GM23338 (cell line): ENCODE data around the gene GNB1L. TPM values are rescaled to one million over a fixed set of nuclear protein-coding genes. Genes with fewer than 3 reads are reported as not detected.

Experiments
- ATAC-seq: fragments of 200-7000 bp; cut with Tn5 transposase; 3 replicates; pipeline ENCODE4 v1.9.1; 2020
- DNase-seq: peaks from one replicate; pipeline ENCODE4 v3.0.0-alpha.2; 2015; ENCODE audit warnings: low spot score
- H2AFZ ChIP-seq: fragments of 200-600 bp; sonication (generic); 2 replicates; pipeline ENCODE4 v1.8.0; 2016; ENCODE audit warnings: antibody characterized with exemption, mild to moderate bottlenecking, moderate library complexity
- H3F3A ChIP-seq: fragments of 200-600 bp; sonication (generic); replicated peaks from 2 replicates; pipeline ENCODE4 v1.8.0; 2017; ENCODE audit warnings: antibody characterized with exemption, mixed run types, low read depth
- H3K27ac ChIP-seq: fragments of 200-600 bp; sonication (generic); 2 replicates; pipeline ENCODE4 v1.6.1; 2016; ENCODE audit warnings: low read depth
- H3K27me3 ChIP-seq: fragments of 200-600 bp; sonication (generic); 2 replicates; pipeline ENCODE4 v1.8.0; 2016; ENCODE audit warnings: mild to moderate bottlenecking, mixed run types, moderate library complexity; ENCODE audit not compliant: insufficient read depth
- H3K36me3 ChIP-seq: fragments of 200-600 bp; sonication (generic); 2 replicates; pipeline ENCODE4 v1.8.0; 2016; ENCODE audit warnings: mild to moderate bottlenecking; ENCODE audit not compliant: insufficient read depth
- H3K4me1 ChIP-seq: fragments of 200-600 bp; sonication (generic); 2 replicates; pipeline ENCODE4 v1.8.0; 2016; ENCODE audit warnings: mild to moderate bottlenecking, moderate library complexity; ENCODE audit not compliant: insufficient read depth
- H3K4me2 ChIP-seq: fragments of 200-600 bp; sonication (generic); 2 replicates; pipeline ENCODE4 v1.7.1; 2017; ENCODE audit warnings: mixed run types
- H3K4me3 ChIP-seq: fragments of 200-600 bp; sonication (generic); 2 replicates; pipeline ENCODE4 v1.6.1; 2016; ENCODE audit warnings: mixed run types
- H3K79me2 ChIP-seq: fragments of 200-600 bp; sonication (generic); replicated peaks from 2 replicates; pipeline ENCODE4 v1.8.0; 2017; ENCODE audit warnings: mild to moderate bottlenecking; ENCODE audit not compliant: insufficient read depth
- H3K9me2 ChIP-seq: fragments of 200-600 bp; sonication (generic); 2 replicates; pipeline ENCODE4 v1.8.0; 2017; ENCODE audit not compliant: insufficient read depth
- H4K20me1 ChIP-seq: fragments of 200-600 bp; sonication (generic); replicated peaks from 2 replicates; pipeline ENCODE4 v1.8.0; 2017; ENCODE audit warnings: mild to moderate bottlenecking; ENCODE audit not compliant: insufficient read depth
- H3K27ac Mint-ChIP-seq: 2 replicates; pipeline ENCODE4 v1.8.0; 2020; ENCODE audit warnings: inconsistent platforms, mild to moderate bottlenecking, moderate library complexity, mixed read lengths
- H3K27me3 Mint-ChIP-seq: 3 replicates; pipeline ENCODE4 v1.8.0; 2022; ENCODE audit warnings: low read depth, mild to moderate bottlenecking, moderate library complexity, mixed read lengths, inconsistent platforms; ENCODE audit not compliant: insufficient read depth, poor library complexity
- H3K36me3 Mint-ChIP-seq: 3 replicates; pipeline ENCODE4 v1.8.0; 2021; ENCODE audit warnings: low read depth, mild to moderate bottlenecking, inconsistent platforms, moderate library complexity, mixed read lengths
- H3K4me1 Mint-ChIP-seq: 3 replicates; pipeline ENCODE4 v1.8.0; 2020; ENCODE audit warnings: mild to moderate bottlenecking, inconsistent platforms, mixed read lengths
- H3K4me3 Mint-ChIP-seq: 3 replicates; pipeline ENCODE4 v1.8.0; 2021; ENCODE audit warnings: moderate library complexity, mild to moderate bottlenecking, inconsistent platforms, mixed read lengths
- H3K9me3 Mint-ChIP-seq: 3 replicates; pipeline ENCODE4 v1.8.0; 2020; ENCODE audit warnings: moderate library complexity, mild to moderate bottlenecking, inconsistent platforms, mixed read lengths
- CREB1 ChIP-seq: fragments of 250-450 bp; sonication (Bioruptor Pico); IDR thresholded peaks from 2 replicates; pipeline ENCODE4 v1.5.0; 2020; ENCODE audit warnings: low read depth, mild to moderate bottlenecking, moderate library complexity
- ETS1 ChIP-seq: IDR thresholded peaks from 2 replicates; pipeline ENCODE4 v1.6.1; 2016; ENCODE audit warnings: antibody characterized with exemption
- NANOG ChIP-seq: IDR thresholded peaks from 2 replicates; pipeline ENCODE4 v1.6.1; 2016; ENCODE audit warnings: antibody characterized with exemption, borderline replicate concordance
- POLR2AphosphoS5 ChIP-seq: IDR thresholded peaks from 2 replicates; pipeline ENCODE4 v1.6.1; 2016; ENCODE audit warnings: antibody characterized with exemption, low read depth
- ZNF462 ChIP-seq: fragments of 250-450 bp; sonication (Bioruptor Pico); IDR thresholded peaks from 2 replicates; pipeline ENCODE4 v1.5.0; 2020; ENCODE audit warnings: mild to moderate bottlenecking, moderate library complexity
- polyA plus RNA-seq: library from polyadenylated mRNA; unstranded; fragments of >200 nt; fragmentation: Nextera tagmentation; extraction: Ambion mirVana; gene quantifications from 2 replicates; pipeline ENCODE4 v1.2.1, GENCODE V29; 2016
- total RNA-seq: library from RNA; depleted of rRNA; stranded (reverse); fragments of >200 nt; shearing (Covaris generic); gene quantifications from 2 replicates; pipeline ENCODE4 v1.2.3, GENCODE V29; 2014
- TF ChIP-seq, protein P1 (sequence below): IDR thresholded peaks from one replicate; pipeline ENCODE4 v1.6.1; 2018; ENCODE audit warnings: antibody characterized with exemption; ENCODE audit not compliant: unreplicated experiment
- TF ChIP-seq, protein P2 (sequence below), 2 experiments: fragments of 200-600 bp in 1 of 2; sonication (generic) in 1 of 2; conservative IDR thresholded peaks; 2 replicates each; pipeline versions ENCODE4 v1.5.1 to v1.6.1; 2016 to 2017; ENCODE audit warnings: antibody characterized with exemption in 2 of 2, low read depth in 2 of 2, mild to moderate bottlenecking in 2 of 2, moderate library complexity in 1 of 2

Gene GNB1L
- total and polyA plus RNA-seq, 2 experiments from 2014 or later: 15.2 to 27.8 TPM

DNA sequence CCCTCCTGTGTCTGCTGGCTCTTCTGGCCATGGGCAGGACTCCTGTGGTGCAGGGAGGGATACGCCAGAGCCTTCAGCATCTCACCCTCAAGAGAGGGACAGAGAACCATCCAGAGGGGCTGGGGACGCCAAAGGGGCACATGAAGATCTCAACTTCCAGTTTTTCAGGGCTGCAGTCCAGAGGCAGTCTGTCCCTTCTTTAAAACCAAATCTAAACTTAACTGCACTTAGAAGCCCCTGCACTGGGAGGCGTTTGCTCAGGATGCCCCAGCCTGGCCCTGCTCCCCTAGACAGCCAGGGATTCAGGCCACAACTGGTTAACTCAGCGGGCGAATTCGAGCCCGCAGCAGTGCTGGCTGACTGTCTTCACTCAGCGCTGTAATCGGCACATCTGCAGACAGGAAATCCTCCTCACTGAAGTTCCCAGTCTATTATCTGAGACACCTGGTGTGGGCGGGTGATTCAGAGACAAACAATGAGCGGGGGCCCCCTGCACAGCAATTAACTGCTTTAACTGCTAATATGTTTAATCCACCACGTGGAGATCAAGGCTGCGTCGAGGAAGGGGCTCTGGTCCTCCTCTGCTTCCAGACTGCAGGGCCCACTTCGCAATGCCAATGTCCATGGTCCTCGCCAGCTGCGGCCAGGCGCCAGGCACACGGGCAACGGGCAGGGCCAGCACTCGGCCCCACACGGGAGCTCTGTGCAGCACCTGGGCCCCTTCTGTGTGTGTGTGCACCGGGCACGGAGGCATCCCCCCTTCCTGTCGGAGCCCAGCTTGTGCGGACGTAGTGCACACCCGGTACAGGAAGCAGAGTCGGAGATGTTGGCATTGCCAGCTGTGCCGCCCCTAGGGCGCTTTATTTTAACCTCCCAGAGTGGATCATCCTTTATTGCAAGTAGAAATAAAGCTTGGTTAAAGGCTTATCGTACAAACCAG is 36.9 kb upstream of the GNB1L start:
- peak overlapping the region; percentile 69; the same call in 1 of the 2 replicates for H3K27ac ChIP-seq
- peak overlapping the region; percentile 74; the same call in 1 of the 2 replicates for H3K27ac Mint-ChIP-seq
- DNase-seq: peak; percentile 90

More for the DNA sequence above, 36.9 kb upstream of the GNB1L start:
- H3K4me3 ChIP-seq: no peak overlapping the region
- peak; percentile 18; the same call in 1 of the 2 replicates for TF ChIP-seq CREB1 (CRISPR knock-in tag)
- TF ChIP-seq, protein P1, sequence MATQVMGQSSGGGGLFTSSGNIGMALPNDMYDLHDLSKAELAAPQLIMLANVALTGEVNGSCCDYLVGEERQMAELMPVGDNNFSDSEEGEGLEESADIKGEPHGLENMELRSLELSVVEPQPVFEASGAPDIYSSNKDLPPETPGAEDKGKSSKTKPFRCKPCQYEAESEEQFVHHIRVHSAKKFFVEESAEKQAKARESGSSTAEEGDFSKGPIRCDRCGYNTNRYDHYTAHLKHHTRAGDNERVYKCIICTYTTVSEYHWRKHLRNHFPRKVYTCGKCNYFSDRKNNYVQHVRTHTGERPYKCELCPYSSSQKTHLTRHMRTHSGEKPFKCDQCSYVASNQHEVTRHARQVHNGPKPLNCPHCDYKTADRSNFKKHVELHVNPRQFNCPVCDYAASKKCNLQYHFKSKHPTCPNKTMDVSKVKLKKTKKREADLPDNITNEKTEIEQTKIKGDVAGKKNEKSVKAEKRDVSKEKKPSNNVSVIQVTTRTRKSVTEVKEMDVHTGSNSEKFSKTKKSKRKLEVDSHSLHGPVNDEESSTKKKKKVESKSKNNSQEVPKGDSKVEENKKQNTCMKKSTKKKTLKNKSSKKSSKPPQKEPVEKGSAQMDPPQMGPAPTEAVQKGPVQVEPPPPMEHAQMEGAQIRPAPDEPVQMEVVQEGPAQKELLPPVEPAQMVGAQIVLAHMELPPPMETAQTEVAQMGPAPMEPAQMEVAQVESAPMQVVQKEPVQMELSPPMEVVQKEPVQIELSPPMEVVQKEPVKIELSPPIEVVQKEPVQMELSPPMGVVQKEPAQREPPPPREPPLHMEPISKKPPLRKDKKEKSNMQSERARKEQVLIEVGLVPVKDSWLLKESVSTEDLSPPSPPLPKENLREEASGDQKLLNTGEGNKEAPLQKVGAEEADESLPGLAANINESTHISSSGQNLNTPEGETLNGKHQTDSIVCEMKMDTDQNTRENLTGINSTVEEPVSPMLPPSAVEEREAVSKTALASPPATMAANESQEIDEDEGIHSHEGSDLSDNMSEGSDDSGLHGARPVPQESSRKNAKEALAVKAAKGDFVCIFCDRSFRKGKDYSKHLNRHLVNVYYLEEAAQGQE: no peak
- TF ChIP-seq, protein P2, sequence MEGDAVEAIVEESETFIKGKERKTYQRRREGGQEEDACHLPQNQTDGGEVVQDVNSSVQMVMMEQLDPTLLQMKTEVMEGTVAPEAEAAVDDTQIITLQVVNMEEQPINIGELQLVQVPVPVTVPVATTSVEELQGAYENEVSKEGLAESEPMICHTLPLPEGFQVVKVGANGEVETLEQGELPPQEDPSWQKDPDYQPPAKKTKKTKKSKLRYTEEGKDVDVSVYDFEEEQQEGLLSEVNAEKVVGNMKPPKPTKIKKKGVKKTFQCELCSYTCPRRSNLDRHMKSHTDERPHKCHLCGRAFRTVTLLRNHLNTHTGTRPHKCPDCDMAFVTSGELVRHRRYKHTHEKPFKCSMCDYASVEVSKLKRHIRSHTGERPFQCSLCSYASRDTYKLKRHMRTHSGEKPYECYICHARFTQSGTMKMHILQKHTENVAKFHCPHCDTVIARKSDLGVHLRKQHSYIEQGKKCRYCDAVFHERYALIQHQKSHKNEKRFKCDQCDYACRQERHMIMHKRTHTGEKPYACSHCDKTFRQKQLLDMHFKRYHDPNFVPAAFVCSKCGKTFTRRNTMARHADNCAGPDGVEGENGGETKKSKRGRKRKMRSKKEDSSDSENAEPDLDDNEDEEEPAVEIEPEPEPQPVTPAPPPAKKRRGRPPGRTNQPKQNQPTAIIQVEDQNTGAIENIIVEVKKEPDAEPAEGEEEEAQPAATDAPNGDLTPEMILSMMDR (conservative IDR thresholded peaks at IDR 0.05; ENCODE audit: low read depth in 2 of 2): peak in 1 of 2 experiments; percentile 10; a peak in 2 of 4 replicates
- TF ChIP-seq ETS1: no peak
- no peak for TF ChIP-seq ZNF462 (CRISPR knock-in tag)
- TF ChIP-seq POLR2AphosphoS5: no peak
- peak; percentile 22; the same call in 1 of the 2 replicates for TF ChIP-seq NANOG
- H3K9me2 ChIP-seq: no peaks in the 10 kb centered on the region
- Mint-ChIP-seq H3K4me3 (peak overlapping the region; percentile 14; the same call in 1 of the 3 replicates), H3K36me3 (no peaks in the 10 kb centered on the region), H3K4me1 (peaks cover 31% of the 10 kb centered on the region), H3K9me3 (no peaks in the 10 kb centered on the region), H3K27me3 (peaks cover 16% of the 10 kb centered on the region)
- peaks cover 20% of the 10 kb centered on the region for H3K4me1 ChIP-seq
- peak overlapping the region; percentile 35; the same call in 1 of the 2 replicates for H2AFZ ChIP-seq
- H3F3A ChIP-seq: peaks cover 13% of the 10 kb centered on the region; the same call in 1 of the 2 replicates
- H3K27me3 ChIP-seq: no peaks in the 10 kb centered on the region
- ATAC-seq: peak; percentile 87
- H4K20me1 ChIP-seq: no peaks in the 10 kb centered on the region
- H3K36me3 ChIP-seq: no peaks in the 10 kb centered on the region
- peak overlapping the region; percentile 59; the same call in 1 of the 2 replicates for H3K4me2 ChIP-seq
- no peaks in the 10 kb centered on the region for H3K79me2 ChIP-seq
